Stromal cell of bone marrow (primary cell): Measurements from ENCODE around the gene DNAJB6.

ENCODE experiments used
- DNase-seq: peaks from one replicate; pipeline ENCODE4 v3.0.0-alpha.2; 2012; ENCODE audit warnings: low read depth

DNAJB6 gene

GRCh38 chr7:157466867-157467261 is 130.1 kb downstream of the DNAJB6 start:
- DNase-seq, result no peak
